Left ventricle myocardium inferior (tissue), 1 donor: ENCODE data around the gene SDK2. TPM values are rescaled to one million over a fixed set of nuclear protein-coding genes. Genes with fewer than 3 reads are reported as not detected.

Experiments used
- DNase-seq: peaks from one replicate; pipeline ENCODE4 v3.0.0-alpha.2; 2020
- H3K27ac ChIP-seq: fragments of 200-600 bp; replicated peaks from 2 replicates; pipeline ENCODE4 v1.8.0; 2021
- H3K27me3 ChIP-seq: fragments of 200-600 bp; 2 replicates; pipeline ENCODE4 v1.8.0; 2021; ENCODE audit warnings: low read depth
- H3K36me3 ChIP-seq: fragments of 200-600 bp; 2 replicates; pipeline ENCODE4 v1.8.0; 2021
- H3K4me1 ChIP-seq: fragments of 200-600 bp; 2 replicates; pipeline ENCODE4 v1.8.0; 2021
- H3K4me3 ChIP-seq: fragments of 200-600 bp; 2 replicates; pipeline ENCODE4 v1.8.0; 2021; ENCODE audit warnings: mild to moderate bottlenecking, moderate library complexity
- H3K9me3 ChIP-seq: fragments of 200-600 bp; replicated peaks from 2 replicates; pipeline ENCODE4 v1.8.0; 2021
- CTCF ChIP-seq: fragments of 200-600 bp; IDR thresholded peaks from 2 replicates; pipeline ENCODE4 v1.8.0; 2021; ENCODE audit warnings: antibody characterized with exemption, mild to moderate bottlenecking, borderline replicate concordance
- intact Hi-C: fragments of 100-400 bp; cut with micrococcal nuclease; formaldehyde crosslinking; loops from one replicate; pipeline ENCODE4 v1.11.0; 2022
- total RNA-seq: library from RNA; stranded (reverse); fragmentation: NEBNext Ultra II Directional; extraction: Animal tissue kit (Norgen Biotek cat#: 25700); gene quantifications from one replicate; pipeline ENCODE4 v1.2.1, GENCODE V29; 2021
- donor health status: DM: no; HTN: yes; CAD: no; lungs with severe emphysema.

The SDK2 gene
- total RNA-seq, 1 donor from 2014 or later, result 2.2 TPM

- H3K36me3 ChIP-seq, result no peaks in the 10 kb centered on the region
- H3K4me1 ChIP-seq, result peaks cover 19% of the 10 kb centered on the region
- intact Hi-C loops, result no loop called here
- peaks cover 11% of the 10 kb centered on the region for H3K27me3 ChIP-seq
- H3K9me3 ChIP-seq, result peaks cover 10% of the 10 kb centered on the region
- H3K4me3 ChIP-seq, result no peak overlapping the region
- DNase-seq, result no peak
- no peak for TF ChIP-seq CTCF
- H3K27ac ChIP-seq, result no peak overlapping the region
These were observed 162.0 kb downstream of the SDK2 start for GRCh38 chr17:73482251-73482716.

GRCh38 chr17:73481676-73482075, 162.6 kb downstream of the SDK2 start:
- H3K27ac ChIP-seq, result no peak overlapping the region
- no peak for DNase-seq
- TF ChIP-seq CTCF, result no peak
- peaks cover 10% of the 10 kb centered on the region for H3K9me3 ChIP-seq
- no peaks in the 10 kb centered on the region for H3K36me3 ChIP-seq
- peaks cover 11% of the 10 kb centered on the region for H3K27me3 ChIP-seq
- no peak overlapping the region for H3K4me3 ChIP-seq
- H3K4me1 ChIP-seq, result peaks cover 23% of the 10 kb centered on the region
- intact Hi-C loops, result no loop called here

- Histone ChIP-seq H3K27ac (peak overlapping the region; percentile 76), H3K4me1 (peaks cover 32% of the 10 kb centered on the region), H3K36me3 (no peaks in the 10 kb centered on the region), H3K4me3 (no peak overlapping the region), H3K27me3 (peaks cover 11% of the 10 kb centered on the region), H3K9me3 (peaks cover 10% of the 10 kb centered on the region)
- peak; percentile 66 for DNase-seq
- TF ChIP-seq CTCF, result no peak
- intact Hi-C loops, result no loop called here
These were observed 163.5 kb downstream of the SDK2 start for GRCh38 chr17:73480740-73481139.

GRCh38 chr17:73478768-73479424, 165.3 kb downstream of the SDK2 start:
- TF ChIP-seq CTCF, result no peak
- Histone ChIP-seq H3K4me1 (peaks cover 43% of the 10 kb centered on the region), H3K27me3 (peaks cover 11% of the 10 kb centered on the region), H3K36me3 (no peaks in the 10 kb centered on the region), H3K27ac (no peak overlapping the region), H3K9me3 (no peaks in the 10 kb centered on the region), H3K4me3 (no peak overlapping the region)
- no peak for DNase-seq
- intact Hi-C loops, result no loop called here

- no peaks in the 10 kb centered on the region for H3K9me3 ChIP-seq
- intact Hi-C loops, result no loop called here
These were observed 165.9 kb downstream of the SDK2 start for GRCh38 chr17:73478334-73478733.

More at GRCh38 chr17:73478334-73478733, 165.9 kb downstream of the SDK2 start:
- peaks cover 11% of the 10 kb centered on the region for H3K27me3 ChIP-seq
- no peaks in the 10 kb centered on the region for H3K36me3 ChIP-seq
- no peak overlapping the region for H3K4me3 ChIP-seq
- DNase-seq, result no peak
- peaks cover 47% of the 10 kb centered on the region for H3K4me1 ChIP-seq
- TF ChIP-seq CTCF, result no peak
- no peak overlapping the region for H3K27ac ChIP-seq
